Uterus (tissue), 2 donors: ENCODE measurements around the gene PUS7L.

Experiments used
- CTCF ChIP-seq, 4 experiments: fragments of 200-600 bp in 2 of 4; fragments of 450-650 bp in 2 of 4; sonication (generic) in 2 of 4; IDR thresholded peaks; one replicate each; pipeline ENCODE4 v1.5.1; 2016 to 2019; ENCODE audit warnings: antibody characterized with exemption in 4 of 4, mild to moderate bottlenecking in 2 of 4, moderate library complexity in 1 of 4
- POLR2A ChIP-seq, 2 donors: fragments of 450-650 bp; IDR thresholded peaks; one replicate each; pipeline ENCODE4 v1.6.1; 2016; ENCODE audit warnings: antibody characterized with exemption in 2 of 2, mild to moderate bottlenecking in 1 of 2, moderate library complexity in 1 of 2

DNA sequence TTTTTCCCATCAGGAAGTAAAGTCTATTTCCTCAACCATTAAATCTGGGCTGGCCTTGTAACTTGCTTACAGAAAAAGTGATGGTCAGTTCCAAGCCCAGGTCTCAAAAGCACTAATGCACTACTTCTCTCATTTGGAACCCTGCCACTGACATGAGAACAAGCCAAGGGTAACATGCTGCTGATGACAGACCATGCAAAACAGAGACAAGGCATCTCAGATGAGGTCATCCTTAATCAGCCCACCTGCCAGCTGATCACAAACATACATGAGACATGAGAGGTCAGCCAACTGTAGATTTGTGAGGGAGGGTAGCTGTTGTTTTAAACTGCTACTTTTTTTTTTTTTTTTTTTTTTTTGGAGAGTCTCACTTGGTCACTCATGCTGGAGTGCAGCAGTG lies 31.4 kb upstream of the PUS7L start:
- TF ChIP-seq CTCF (IDR thresholded peaks at IDR 0.05) (no peak), POLR2A (IDR thresholded peaks at IDR 0.05) (no peak)
